MM.1S (cell line): ENCODE measurements around the gene NCOA3.

Experiments
- EZH2 ChIP-seq: fragments of 300-600 bp; sonication (generic); optimal IDR thresholded peaks from 2 replicates; pipeline ENCODE3; 2017; ENCODE audit warnings: low read depth, mild to moderate bottlenecking, antibody characterized with exemption, low read length, mixed read lengths
- EZH2phosphoT487 ChIP-seq: fragments of 300-600 bp; sonication (generic); IDR thresholded peaks from 2 replicates; pipeline ENCODE4 v1.6.1; 2018; ENCODE audit warnings: antibody characterized with exemption, low read length
- TF ChIP-seq, protein P1 (sequence below): fragments of 300-600 bp; sonication (generic); IDR thresholded peaks from 2 replicates; pipeline ENCODE4 v1.5.1; 2016; ENCODE audit warnings: antibody characterized with exemption, low read length, mixed read lengths

DNA sequence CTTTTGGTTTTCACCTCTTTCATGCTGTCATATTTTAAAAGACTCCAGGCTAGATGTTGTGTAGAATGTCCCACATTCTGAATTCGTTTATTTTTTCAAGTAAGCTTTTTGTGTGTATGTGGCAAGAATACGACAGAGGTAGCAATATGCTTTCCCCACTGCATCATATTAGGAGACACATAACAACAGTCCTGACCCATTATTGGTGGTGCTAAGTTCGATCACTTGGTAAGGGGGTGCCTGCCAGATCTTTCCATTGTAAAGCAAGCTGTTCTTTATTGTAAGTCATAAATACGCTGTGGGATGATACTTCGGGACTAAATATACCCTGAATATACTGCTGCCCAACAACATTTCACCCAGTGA, 588 bp upstream of the NCOA3 start:
- TF ChIP-seq, protein P1, sequence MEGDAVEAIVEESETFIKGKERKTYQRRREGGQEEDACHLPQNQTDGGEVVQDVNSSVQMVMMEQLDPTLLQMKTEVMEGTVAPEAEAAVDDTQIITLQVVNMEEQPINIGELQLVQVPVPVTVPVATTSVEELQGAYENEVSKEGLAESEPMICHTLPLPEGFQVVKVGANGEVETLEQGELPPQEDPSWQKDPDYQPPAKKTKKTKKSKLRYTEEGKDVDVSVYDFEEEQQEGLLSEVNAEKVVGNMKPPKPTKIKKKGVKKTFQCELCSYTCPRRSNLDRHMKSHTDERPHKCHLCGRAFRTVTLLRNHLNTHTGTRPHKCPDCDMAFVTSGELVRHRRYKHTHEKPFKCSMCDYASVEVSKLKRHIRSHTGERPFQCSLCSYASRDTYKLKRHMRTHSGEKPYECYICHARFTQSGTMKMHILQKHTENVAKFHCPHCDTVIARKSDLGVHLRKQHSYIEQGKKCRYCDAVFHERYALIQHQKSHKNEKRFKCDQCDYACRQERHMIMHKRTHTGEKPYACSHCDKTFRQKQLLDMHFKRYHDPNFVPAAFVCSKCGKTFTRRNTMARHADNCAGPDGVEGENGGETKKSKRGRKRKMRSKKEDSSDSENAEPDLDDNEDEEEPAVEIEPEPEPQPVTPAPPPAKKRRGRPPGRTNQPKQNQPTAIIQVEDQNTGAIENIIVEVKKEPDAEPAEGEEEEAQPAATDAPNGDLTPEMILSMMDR, result no peak
- no peak for TF ChIP-seq EZH2phosphoT487
- no peak for TF ChIP-seq EZH2
